ENCODE results near the gene TPO.

TPO gene

DNA sequence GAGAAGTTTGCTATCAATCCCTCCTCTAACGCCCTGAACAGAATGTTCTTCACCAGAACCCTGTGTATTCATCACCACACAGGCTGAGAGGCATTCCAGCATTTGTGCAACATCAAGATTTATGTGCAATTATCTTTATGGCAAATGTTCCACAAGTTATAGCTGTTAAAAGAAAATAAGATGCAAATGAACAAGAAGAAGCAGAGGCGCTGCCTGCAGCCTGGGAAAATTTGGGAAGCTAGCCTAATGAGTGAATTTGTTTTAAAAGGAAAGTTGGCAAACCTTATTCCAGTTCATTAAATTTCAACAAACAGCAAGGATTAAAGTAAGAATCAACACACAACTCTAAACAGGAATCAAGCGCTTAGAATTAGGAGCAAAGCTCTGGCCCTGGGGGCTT is 5.3 kb downstream of the TPO start:
- H3K4me3 ChIP-seq (ENCODE audit: control insufficient read depth in 1 of 7, extremely low read depth in 1 of 7, insufficient read depth in 4 of 7, low read depth in 2 of 7, low read length in 6 of 7): no peak overlapping the region
- ChIA-PET CTCF (no interaction called here), POLR2A (no interaction called here)
- no peaks in the 10 kb centered on the region for H3K9me3 ChIP-seq (ENCODE audit: control extremely low read depth in 1 of 5, control insufficient read depth in 4 of 5, insufficient read depth in 2 of 5, low read depth in 1 of 5, low read length in 4 of 5)
- peaks cover 0 to under 1% (median 0%) of the 10 kb centered on the region in 5 experiments for H3K27me3 ChIP-seq (replicated peaks in 2 of 5; ENCODE audit: control insufficient read depth in 4 of 5, insufficient read depth in 5 of 5, low read length in 4 of 5)
- WGBS (ENCODE audit: insufficient coverage): 83% methylated on average over 1 of the region's 3 CpGs
- H3K36me3 ChIP-seq (ENCODE audit: control insufficient read depth in 4 of 4, insufficient read depth in 4 of 4, low read length in 3 of 4): no peaks in the 10 kb centered on the region
- no peak overlapping the region for H3K27ac ChIP-seq (ENCODE audit: insufficient read depth in 1 of 2, low read depth in 1 of 2, low read length in 2 of 2, poor library complexity in 1 of 2, severe bottlenecking in 2 of 2)
- DNase-seq: no peak
- H3K4me1 ChIP-seq (ENCODE audit: control extremely low read depth in 1 of 4, control insufficient read depth in 4 of 4, insufficient read depth in 4 of 4, low read length in 3 of 4): no peaks in the 10 kb centered on the region

DNA sequence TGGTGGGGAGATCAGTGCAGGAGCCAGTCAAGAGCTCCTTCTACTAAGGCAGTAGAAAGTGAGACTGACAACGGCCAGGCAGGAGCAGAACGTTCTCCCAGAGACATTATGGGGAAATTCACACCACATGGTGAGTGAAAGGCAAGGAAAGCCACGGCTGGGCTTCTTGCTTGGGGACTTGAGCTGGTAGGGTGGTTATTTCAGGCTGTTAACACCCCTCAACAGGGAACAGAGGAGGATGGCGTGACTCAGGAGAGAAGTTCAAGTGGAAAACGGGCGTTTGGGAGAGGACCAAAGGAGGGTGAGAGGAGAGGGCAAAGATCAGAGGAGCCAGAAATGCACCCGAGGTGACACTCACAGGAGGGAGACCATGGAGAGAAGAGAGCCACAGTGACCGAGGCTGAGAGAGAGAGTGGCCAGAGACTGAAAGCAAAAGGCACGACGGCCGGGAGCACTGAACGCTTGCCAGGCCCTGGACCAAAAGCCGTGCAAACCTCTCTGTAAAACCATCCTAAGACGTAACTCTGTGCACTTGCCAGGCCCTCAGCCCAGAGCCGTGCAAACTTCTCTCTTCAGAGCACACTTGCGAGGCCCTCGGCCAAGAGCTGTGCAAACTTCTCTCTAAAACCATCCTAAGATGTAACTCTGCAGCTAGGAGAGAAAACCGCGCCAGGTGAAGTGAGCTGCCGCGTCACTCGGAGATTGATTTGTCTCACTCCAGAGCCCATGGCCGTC is 7.7 kb downstream of the TPO start:
- ChIA-PET POLR2A (no interaction called here), CTCF (no interaction called here)

DNA sequence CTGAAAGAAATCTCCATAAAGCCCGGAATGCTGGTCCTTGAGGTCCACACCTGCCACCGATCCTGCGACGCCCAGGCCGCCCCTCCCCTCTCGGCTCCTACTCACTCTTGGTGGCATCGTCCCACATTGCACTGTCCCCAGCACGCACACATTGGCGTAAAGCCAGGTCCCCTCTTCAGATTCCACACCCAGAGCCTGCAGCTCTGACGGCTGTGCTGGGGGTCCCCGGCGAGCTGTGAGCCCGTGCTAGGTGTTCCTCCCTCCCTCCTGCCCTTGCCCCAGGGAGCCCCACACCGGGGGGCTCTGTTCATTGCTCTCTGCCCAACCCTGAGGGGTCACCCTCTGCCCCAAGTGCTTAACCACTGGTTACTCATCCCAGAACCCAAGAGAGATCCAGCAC is 8.5 kb downstream of the TPO start:
- DNase-seq: no peak
- Histone ChIP-seq H3K4me3 (ENCODE audit: control insufficient read depth in 1 of 7, extremely low read depth in 1 of 7, insufficient read depth in 4 of 7, low read depth in 2 of 7, low read length in 6 of 7) (no peak overlapping the region), H3K27ac (ENCODE audit: insufficient read depth in 1 of 2, low read depth in 1 of 2, low read length in 2 of 2, poor library complexity in 1 of 2, severe bottlenecking in 2 of 2) (no peak overlapping the region), H3K9me3 (ENCODE audit: control extremely low read depth in 1 of 5, control insufficient read depth in 4 of 5, insufficient read depth in 2 of 5, low read depth in 1 of 5, low read length in 4 of 5) (no peaks in the 10 kb centered on the region), H3K4me1 (ENCODE audit: control extremely low read depth in 1 of 4, control insufficient read depth in 4 of 4, insufficient read depth in 4 of 4, low read length in 3 of 4) (no peaks in the 10 kb centered on the region), H3K27me3 (replicated peaks in 2 of 5; ENCODE audit: control insufficient read depth in 4 of 5, insufficient read depth in 5 of 5, low read length in 4 of 5) (peaks cover 0 to 4% (median 0%) of the 10 kb centered on the region in 5 experiments), H3K36me3 (ENCODE audit: control insufficient read depth in 4 of 4, insufficient read depth in 4 of 4, low read length in 3 of 4) (no peaks in the 10 kb centered on the region)
- ChIA-PET POLR2A (no interaction called here), CTCF (no interaction called here)
- WGBS (ENCODE audit: insufficient coverage): 86% methylated on average over 11 of the region's 14 CpGs

More for the DNA sequence above, 7.7 kb downstream of the TPO start:
- WGBS (ENCODE audit: insufficient coverage): 93% methylated on average over 17 of the region's 23 CpGs
- no peak overlapping the region for H3K27ac ChIP-seq (ENCODE audit: insufficient read depth in 1 of 2, low read depth in 1 of 2, low read length in 2 of 2, poor library complexity in 1 of 2, severe bottlenecking in 2 of 2)
- no peaks in the 10 kb centered on the region for H3K9me3 ChIP-seq (ENCODE audit: control extremely low read depth in 1 of 5, control insufficient read depth in 4 of 5, insufficient read depth in 2 of 5, low read depth in 1 of 5, low read length in 4 of 5)
- H3K4me3 ChIP-seq (ENCODE audit: control insufficient read depth in 1 of 7, extremely low read depth in 1 of 7, insufficient read depth in 4 of 7, low read depth in 2 of 7, low read length in 6 of 7): no peak overlapping the region
- H3K4me1 ChIP-seq (ENCODE audit: control extremely low read depth in 1 of 4, control insufficient read depth in 4 of 4, insufficient read depth in 4 of 4, low read length in 3 of 4): no peaks in the 10 kb centered on the region
- DNase-seq: no peak
- H3K27me3 ChIP-seq (replicated peaks in 2 of 5; ENCODE audit: control insufficient read depth in 4 of 5, insufficient read depth in 5 of 5, low read length in 4 of 5): peaks cover 0 to 4% (median 0%) of the 10 kb centered on the region in 5 experiments
- no peaks in the 10 kb centered on the region for H3K36me3 ChIP-seq (ENCODE audit: control insufficient read depth in 4 of 4, insufficient read depth in 4 of 4, low read length in 3 of 4)

- WGBS (ENCODE audit: insufficient coverage): 89% methylated on average over 22 of the region's 22 CpGs
- ChIA-PET POLR2A (no interaction called here), CTCF (no interaction called here)
- H3K4me3 ChIP-seq (ENCODE audit: control insufficient read depth in 1 of 7, extremely low read depth in 1 of 7, insufficient read depth in 4 of 7, low read depth in 2 of 7, low read length in 6 of 7): no peak overlapping the region
- peaks cover 0 to 4% (median 0%) of the 10 kb centered on the region in 5 experiments for H3K27me3 ChIP-seq (replicated peaks in 2 of 5; ENCODE audit: control insufficient read depth in 4 of 5, insufficient read depth in 5 of 5, low read length in 4 of 5)
- H3K27ac ChIP-seq (ENCODE audit: insufficient read depth in 1 of 2, low read depth in 1 of 2, low read length in 2 of 2, poor library complexity in 1 of 2, severe bottlenecking in 2 of 2): no peak overlapping the region
- DNase-seq: no peak
- no peaks in the 10 kb centered on the region for H3K36me3 ChIP-seq (ENCODE audit: control insufficient read depth in 4 of 4, insufficient read depth in 4 of 4, low read length in 3 of 4)
- no peaks in the 10 kb centered on the region for H3K4me1 ChIP-seq (ENCODE audit: control extremely low read depth in 1 of 4, control insufficient read depth in 4 of 4, insufficient read depth in 4 of 4, low read length in 3 of 4)
- H3K9me3 ChIP-seq (ENCODE audit: control extremely low read depth in 1 of 5, control insufficient read depth in 4 of 5, insufficient read depth in 2 of 5, low read depth in 1 of 5, low read length in 4 of 5): no peaks in the 10 kb centered on the region
Observed at GRCh38 chr2:1422131-1422530, 8.9 kb downstream of the TPO start.

DNA sequence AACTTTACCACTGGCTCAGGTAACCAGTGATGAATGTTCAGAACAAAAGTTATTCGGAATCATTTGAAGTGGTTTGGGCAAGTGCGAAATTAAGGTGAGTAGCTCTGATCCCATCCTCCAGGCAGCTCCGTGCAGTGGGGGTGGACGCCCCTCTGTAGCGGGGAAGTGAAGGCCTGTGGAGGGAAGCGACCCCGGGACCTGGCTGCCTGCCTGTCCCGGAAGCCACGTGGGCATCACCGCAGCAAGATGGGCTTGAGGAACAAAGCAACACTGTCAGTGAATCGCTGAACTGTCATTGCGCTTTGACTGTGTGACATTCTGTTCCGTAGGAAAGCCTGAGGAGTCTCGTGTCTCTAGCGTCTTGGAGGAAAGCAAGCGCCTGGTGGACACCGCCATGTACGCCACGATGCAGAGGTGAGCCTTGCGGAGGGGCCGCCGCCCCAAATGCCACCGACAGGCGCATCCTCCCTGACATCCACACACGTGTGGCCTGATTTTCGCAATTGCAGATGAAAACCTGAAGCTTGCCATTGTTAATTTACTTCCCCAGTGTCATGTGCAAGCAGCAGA is 9.5 kb downstream of the TPO start:
- Histone ChIP-seq H3K4me1 (ENCODE audit: control extremely low read depth in 1 of 4, control insufficient read depth in 4 of 4, insufficient read depth in 4 of 4, low read length in 3 of 4) (no peaks in the 10 kb centered on the region), H3K9me3 (ENCODE audit: control extremely low read depth in 1 of 5, control insufficient read depth in 4 of 5, insufficient read depth in 2 of 5, low read depth in 1 of 5, low read length in 4 of 5) (no peaks in the 10 kb centered on the region), H3K4me3 (ENCODE audit: control insufficient read depth in 1 of 7, extremely low read depth in 1 of 7, insufficient read depth in 4 of 7, low read depth in 2 of 7, low read length in 6 of 7) (no peak overlapping the region), H3K36me3 (ENCODE audit: control insufficient read depth in 4 of 4, insufficient read depth in 4 of 4, low read length in 3 of 4) (no peaks in the 10 kb centered on the region), H3K27ac (ENCODE audit: insufficient read depth in 1 of 2, low read depth in 1 of 2, low read length in 2 of 2, poor library complexity in 1 of 2, severe bottlenecking in 2 of 2) (no peak overlapping the region), H3K27me3 (replicated peaks in 2 of 5; ENCODE audit: control insufficient read depth in 4 of 5, insufficient read depth in 5 of 5, low read length in 4 of 5) (peaks cover 0 to 4% (median 0%) of the 10 kb centered on the region in 5 experiments)
- no peak for DNase-seq
- ChIA-PET POLR2A (interaction anchor here (0.6 kb wide), 1 partner anchor 8 kb away, joined by 6 read pairs; no protein-coding TSS in a partner anchor), CTCF (no interaction called here)
- WGBS (ENCODE audit: insufficient coverage): 97% methylated on average over 26 of the region's 26 CpGs

GRCh38 chr2:1427086-1427485 is 13.8 kb downstream of the TPO start:
- 83% methylated on average over 2 of the region's 3 CpGs for WGBS (ENCODE audit: insufficient coverage)
- H3K27ac ChIP-seq (ENCODE audit: insufficient read depth in 1 of 2, low read depth in 1 of 2, low read length in 2 of 2, poor library complexity in 1 of 2, severe bottlenecking in 2 of 2): no peak overlapping the region
- H3K9me3 ChIP-seq (ENCODE audit: control extremely low read depth in 1 of 5, control insufficient read depth in 4 of 5, insufficient read depth in 2 of 5, low read depth in 1 of 5, low read length in 4 of 5): no peaks in the 10 kb centered on the region
- ChIA-PET POLR2A (no interaction called here), CTCF (no interaction called here)
- no peaks in the 10 kb centered on the region for H3K4me1 ChIP-seq (ENCODE audit: control extremely low read depth in 1 of 4, control insufficient read depth in 4 of 4, insufficient read depth in 4 of 4, low read length in 3 of 4)
- DNase-seq: no peak
- H3K36me3 ChIP-seq (ENCODE audit: control insufficient read depth in 4 of 4, insufficient read depth in 4 of 4, low read length in 3 of 4): no peaks in the 10 kb centered on the region
- H3K4me3 ChIP-seq (ENCODE audit: control insufficient read depth in 1 of 7, extremely low read depth in 1 of 7, insufficient read depth in 4 of 7, low read depth in 2 of 7, low read length in 6 of 7): no peak overlapping the region
- H3K27me3 ChIP-seq (replicated peaks in 2 of 5; ENCODE audit: control insufficient read depth in 4 of 5, insufficient read depth in 5 of 5, low read length in 4 of 5): peaks cover 0 to 4% (median 0%) of the 10 kb centered on the region in 5 experiments

- CTCF ChIA-PET: no interaction called here
- H3K36me3 ChIP-seq (ENCODE audit: control insufficient read depth in 4 of 4, insufficient read depth in 4 of 4, low read length in 3 of 4): no peaks in the 10 kb centered on the region
- POLR2A ChIA-PET: no interaction called here
Observed at GRCh38 chr2:1429895-1430294, 16.6 kb downstream of the TPO start.

More at GRCh38 chr2:1429895-1430294, 16.6 kb downstream of the TPO start:
- H3K4me1 ChIP-seq (ENCODE audit: control extremely low read depth in 1 of 4, control insufficient read depth in 4 of 4, insufficient read depth in 4 of 4, low read length in 3 of 4): no peaks in the 10 kb centered on the region
- DNase-seq: no peak
- WGBS (ENCODE audit: insufficient coverage): 100% methylated on average over 2 of the region's 2 CpGs
- no peaks in the 10 kb centered on the region for H3K27me3 ChIP-seq (replicated peaks in 2 of 5; ENCODE audit: control insufficient read depth in 4 of 5, insufficient read depth in 5 of 5, low read length in 4 of 5)
- no peaks in the 10 kb centered on the region for H3K9me3 ChIP-seq (ENCODE audit: control extremely low read depth in 1 of 5, control insufficient read depth in 4 of 5, insufficient read depth in 2 of 5, low read depth in 1 of 5, low read length in 4 of 5)
- H3K27ac ChIP-seq (ENCODE audit: insufficient read depth in 1 of 2, low read depth in 1 of 2, low read length in 2 of 2, poor library complexity in 1 of 2, severe bottlenecking in 2 of 2): no peak overlapping the region
- no peak overlapping the region for H3K4me3 ChIP-seq (ENCODE audit: control insufficient read depth in 1 of 7, extremely low read depth in 1 of 7, insufficient read depth in 4 of 7, low read depth in 2 of 7, low read length in 6 of 7)

Measured in common myeloid progenitor, CD34-positive (primary cell).